GM21723 (cell line): ENCODE measurements around the gene FMN1.

ENCODE experiments used
- ATAC-seq: cut with Tn5 transposase; IDR thresholded peaks from one replicate; pipeline ENCODE4 v1.9.1; 2021; ENCODE audit warnings: mild to moderate bottlenecking, moderate library complexity; ENCODE audit not compliant: unreplicated experiment

Gene FMN1, protein sequence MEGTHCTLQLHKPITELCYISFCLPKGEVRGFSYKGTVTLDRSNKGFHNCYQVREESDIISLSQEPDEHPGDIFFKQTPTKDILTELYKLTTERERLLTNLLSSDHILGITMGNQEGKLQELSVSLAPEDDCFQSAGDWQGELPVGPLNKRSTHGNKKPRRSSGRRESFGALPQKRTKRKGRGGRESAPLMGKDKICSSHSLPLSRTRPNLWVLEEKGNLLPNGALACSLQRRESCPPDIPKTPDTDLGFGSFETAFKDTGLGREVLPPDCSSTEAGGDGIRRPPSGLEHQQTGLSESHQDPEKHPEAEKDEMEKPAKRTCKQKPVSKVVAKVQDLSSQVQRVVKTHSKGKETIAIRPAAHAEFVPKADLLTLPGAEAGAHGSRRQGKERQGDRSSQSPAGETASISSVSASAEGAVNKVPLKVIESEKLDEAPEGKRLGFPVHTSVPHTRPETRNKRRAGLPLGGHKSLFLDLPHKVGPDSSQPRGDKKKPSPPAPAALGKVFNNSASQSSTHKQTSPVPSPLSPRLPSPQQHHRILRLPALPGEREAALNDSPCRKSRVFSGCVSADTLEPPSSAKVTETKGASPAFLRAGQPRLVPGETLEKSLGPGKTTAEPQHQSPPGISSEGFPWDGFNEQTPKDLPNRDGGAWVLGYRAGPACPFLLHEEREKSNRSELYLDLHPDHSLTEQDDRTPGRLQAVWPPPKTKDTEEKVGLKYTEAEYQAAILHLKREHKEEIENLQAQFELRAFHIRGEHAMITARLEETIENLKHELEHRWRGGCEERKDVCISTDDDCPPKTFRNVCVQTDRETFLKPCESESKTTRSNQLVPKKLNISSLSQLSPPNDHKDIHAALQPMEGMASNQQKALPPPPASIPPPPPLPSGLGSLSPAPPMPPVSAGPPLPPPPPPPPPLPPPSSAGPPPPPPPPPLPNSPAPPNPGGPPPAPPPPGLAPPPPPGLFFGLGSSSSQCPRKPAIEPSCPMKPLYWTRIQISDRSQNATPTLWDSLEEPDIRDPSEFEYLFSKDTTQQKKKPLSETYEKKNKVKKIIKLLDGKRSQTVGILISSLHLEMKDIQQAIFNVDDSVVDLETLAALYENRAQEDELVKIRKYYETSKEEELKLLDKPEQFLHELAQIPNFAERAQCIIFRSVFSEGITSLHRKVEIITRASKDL (N-terminal part only)

DNA sequence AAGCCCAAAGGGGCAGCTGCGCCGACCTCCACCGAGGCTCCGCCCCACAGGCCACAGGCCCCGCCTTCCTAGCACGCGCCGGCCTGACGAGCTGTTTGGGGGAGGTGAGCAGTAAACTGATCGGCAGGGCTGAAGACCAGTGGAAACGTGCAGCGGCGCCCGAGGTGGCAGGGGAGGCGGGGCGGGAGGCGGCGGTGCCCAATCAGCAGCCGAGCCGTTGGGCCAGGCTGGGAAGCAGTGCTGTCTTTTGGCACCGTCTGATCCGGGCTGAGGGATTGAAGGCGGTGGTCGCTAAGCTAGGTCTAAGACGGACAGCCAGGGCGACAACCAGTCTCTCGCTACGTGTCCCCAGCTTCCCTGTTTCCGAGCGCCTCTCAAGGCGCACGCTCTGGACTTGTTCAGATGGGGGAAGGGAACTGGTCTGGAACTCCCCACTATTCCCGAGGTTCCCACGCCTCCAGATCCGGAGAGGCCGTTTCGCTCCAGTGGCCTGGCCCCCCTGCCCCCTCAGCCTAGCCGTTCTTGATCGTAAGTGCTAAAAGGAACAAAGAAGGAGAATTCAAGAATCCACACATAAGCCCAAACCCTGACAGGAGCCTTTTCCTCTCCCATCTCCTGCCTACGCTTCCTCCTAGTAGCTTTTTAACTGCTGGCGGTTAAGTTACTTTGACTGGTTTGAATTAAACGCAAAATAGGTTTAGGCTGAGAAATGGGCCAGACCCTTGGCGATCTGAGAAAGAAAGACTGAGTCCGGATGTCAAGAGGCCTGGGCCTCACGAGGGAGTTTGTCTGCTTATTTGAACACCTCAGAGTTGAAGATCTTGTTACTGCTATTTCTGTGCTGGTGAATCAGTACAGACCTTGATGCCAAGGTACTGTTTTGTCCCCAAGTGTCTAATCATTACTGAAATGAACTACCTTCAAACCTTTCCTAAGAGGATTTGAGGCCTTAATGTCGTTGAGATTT lies at the start of gene FMN1:
Gene FMN1, minus strand, starts transcription at position 11 of the 967 bp plus-strand sequence. CDS start 39,800 bp downstream, outside the sequence.
- peak; percentile 95 for ATAC-seq

DNA sequence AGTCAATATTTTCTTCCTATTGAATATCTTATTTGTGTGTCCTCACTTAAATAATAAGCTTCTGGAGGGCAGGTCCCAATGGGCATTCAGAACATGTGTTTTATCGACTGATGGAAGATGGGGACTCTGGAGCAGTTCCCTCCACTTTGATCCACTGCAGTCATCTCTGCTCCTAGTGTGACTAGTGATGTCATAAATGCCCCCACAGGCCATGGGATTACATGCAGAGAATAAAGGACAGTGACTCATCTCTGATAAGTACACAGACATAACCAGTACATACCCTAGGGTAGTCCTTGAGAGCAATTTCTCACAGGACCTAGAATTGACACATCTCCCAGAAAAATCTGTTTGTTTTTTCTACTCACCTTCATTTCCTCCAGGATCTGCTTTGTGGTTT lies 49.4 kb upstream of the FMN1 start:
- ATAC-seq: no peak

DNA sequence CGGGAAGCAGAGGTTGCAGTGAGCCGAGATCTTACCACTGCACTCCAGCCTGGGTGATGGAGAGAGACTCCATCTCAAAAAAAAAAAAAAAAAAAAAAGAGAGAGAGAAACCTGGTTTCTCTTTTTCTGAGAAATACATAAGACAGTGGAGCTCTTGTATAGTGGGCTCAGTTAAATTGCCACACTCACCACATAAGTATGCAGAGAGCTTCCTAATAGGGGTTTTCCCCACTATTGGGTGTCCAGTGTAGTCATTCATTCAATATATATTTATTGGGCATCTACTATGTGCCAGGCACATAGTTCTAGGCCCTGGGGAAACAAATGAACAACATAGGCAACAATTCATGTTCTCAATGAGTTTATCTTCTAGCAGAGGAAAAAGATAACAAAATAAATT lies 48.9 kb upstream of the FMN1 start:
- ATAC-seq: no peak

DNA sequence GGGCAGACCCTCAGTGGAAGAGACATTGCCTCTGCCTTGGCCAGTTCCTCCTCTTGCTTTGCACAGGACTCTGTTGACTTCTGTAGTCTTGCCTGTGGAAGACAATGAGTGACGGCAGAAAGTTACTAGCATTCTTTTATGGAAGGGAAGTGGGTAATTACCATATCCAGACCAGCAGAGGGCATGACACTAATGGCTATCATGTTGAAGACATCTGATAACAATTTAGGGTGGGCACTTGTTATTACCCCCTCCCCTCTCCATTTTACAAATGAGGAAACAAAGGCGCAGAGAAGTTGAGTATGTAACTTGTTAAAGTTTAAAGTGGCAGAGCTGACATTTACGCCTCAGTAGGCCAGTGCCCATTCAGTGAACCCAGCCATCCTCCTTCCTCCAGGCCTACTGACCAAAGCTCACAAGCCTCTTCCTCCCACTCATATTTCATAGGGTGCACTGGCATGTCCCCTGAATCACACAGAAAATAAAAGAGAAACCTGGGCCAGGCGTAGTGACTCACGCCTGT lies 48.2 kb upstream of the FMN1 start:
- no peak for ATAC-seq

DNA sequence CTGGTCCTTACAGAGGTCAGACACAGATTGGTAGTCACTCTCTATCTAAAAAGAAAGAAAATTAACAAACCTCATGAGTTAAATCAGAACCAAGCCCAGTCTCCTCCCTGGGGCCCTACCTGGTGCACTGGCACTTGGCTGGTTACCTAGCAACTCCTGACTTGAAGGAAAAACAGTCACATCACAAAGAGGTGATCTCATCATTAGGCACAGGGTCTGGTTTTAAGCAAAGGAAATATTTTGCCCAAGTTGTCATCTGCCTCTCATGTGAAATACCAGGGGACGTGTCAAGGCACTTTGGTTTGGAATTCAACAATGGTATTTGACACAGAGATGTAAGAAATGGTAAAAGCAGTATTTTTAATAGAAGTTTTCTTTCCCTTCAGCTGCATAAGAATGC lies 47.7 kb upstream of the FMN1 start:
- ATAC-seq: no peak

DNA sequence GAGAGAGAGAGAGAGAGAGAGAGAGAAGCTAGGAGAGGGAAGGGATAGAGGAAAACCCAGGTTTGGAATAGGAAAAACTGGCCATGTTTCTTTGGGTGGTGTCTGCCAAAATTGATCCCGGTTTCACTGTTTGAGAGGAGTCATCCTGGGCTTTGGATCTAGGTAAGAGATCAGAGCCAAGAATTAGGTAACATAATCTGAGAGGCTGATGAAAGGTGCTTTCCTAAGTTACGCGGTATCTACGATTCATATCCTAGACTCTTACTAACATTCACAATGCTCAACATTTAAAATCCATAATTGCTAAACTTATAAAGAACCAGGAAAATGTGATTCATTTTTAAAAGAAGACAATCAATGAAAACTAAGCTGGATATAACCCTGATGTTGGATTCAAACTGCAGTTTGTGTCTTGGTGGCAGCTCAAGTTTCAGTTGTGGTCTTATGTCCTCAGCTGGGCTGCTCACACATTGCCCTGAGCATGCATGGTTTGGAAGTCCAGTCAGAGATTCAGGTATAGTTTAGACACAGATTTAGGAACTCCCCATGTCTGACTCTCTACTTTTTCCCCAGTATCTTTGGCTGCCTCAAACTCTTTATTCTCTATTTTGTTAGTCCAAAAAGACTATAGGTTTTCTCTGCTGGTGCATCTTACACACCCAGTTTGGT lies 42.5 kb upstream of the FMN1 start:
- ATAC-seq: no peak

DNA sequence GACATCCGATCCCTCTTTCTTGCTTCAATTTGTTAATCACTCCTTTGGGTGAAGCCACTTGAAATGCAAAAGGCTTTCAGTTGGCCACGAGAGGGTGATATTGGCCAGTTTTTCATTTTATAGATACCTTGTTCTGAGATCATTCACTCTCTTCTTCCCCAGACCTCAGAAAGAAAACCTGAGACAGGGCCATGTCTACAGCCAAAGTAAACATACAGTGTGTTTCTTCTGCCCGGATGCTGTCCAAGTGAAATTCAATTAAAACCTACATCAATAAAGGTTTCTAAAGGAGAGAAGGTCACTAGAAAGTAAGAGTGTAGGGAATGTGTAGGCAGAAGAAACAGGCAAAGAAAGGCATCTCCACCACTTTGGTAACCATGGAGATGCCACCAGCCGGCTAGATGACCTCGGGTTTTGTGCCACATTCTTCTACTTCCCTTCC lies 39.5 kb upstream of the FMN1 start:
- no peak for ATAC-seq

DNA sequence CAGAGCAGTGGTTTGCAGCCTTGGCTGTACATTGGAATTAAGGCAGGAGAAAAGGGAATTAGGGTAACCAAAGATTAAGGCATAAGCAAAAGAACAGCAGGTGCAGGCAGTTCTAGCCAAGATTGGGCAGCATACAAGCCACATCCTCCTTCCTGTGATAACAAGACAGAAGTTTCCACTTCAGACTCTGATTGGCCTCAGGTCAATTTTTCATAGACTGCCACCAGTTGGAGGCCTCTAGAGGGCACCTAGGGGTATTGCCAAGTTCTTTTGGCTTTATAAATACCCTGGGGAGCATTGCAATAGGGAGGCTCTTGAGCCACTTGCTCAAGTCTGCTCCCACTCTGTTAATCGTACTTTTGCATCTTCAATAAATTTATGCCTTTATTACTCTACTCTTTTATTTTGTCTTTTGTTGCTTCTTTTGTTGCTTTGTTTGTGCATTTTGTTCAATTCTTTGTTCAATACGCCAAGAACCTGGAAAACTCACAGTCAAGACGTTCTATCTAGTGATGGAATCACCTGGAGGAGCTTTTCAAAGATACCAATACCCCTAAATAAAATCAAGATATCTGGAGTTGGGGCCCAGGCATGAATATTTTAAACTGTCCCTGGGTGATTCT lies 32.2 kb upstream of the FMN1 start:
- ATAC-seq: peak; percentile 87

DNA sequence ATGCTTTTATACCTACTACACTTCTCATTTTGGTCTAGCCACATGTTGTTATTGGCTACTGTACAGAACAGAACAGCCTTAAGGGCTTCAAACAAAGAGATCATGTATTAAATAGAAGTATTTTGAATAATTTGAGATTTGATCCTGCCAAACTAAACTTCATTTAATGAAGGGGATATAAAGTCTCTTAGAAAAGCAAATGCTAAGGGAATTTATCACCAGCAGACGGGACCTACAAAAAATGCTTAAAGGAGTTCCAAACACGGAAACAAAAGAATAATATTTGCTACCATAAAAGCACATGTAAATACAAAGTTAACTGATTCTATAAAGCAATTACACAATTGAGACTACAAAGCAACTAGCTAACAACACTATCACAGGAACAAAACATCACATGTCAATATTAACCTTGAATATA lies 23.6 kb upstream of the FMN1 start:
- no peak for ATAC-seq

DNA sequence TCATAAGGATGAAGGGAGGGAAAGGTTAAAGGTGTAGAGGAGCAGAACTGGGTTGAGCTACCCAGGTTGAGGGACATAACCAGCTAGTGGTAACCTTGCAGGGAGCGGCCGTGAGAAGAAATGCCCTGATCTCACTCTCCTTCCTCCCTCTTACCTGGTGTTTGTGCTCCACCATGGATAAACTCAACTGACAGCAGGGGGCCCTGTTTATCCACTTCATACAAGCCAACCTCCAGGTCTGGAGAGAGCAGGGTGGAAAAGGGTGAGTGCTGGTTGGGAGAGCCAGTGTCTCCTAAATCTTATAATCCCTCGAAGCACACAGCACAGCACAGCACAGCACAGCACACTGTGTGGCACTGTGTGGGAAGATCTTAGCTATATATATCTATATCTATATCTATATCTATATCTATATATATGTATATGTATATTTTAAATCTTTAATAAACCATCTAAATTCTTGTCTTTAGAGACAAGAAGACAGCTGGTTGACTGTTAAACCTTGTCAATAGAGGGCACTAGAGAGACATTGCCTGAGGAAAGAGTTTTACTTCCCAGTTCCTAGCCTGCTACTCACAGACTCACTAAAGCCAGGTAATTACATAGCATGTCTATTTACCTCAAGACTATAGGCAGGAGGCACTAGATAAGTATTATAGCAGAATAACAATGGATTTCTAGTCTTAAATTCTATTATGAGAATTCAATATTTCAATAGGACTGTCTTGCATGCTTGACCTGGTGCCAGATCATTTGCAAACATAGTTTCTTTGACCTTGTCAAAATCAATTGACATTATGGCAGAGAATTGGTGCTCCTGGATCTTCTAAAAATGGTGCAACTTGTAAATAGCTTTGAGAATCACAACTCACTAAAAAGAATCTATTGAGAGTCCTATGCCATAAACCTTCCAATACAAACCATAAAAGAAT lies 21.7 kb upstream of the FMN1 start:
- ATAC-seq: no peak

DNA sequence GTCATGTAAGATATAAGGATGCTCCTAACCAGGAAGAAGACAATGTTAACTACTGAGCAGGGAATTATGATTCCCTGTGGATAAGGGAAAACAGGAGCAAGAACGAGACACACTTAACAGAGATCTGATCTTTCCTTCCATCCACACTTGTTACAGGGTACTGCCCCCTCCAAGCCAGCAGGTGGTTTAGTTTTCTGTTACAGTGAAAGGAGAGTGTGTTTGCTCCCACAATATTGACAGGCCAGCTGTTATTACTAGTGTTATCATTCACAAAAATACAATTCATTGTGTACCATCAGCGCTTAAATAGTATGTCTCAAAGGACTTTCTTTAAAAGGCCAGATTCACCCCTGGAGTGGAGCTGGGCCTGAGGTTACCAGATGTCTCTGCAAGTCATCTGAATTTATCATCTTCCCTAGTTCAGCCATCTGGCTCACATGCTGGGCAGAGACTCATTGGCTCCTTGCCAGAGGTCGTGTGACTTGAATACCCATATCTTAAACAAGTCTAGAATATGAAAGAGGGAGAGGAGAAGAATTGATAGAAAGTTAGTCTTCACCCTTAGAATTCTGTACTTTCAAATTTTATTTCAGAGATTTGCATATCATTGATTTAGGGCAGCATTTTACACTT lies 16.8 kb upstream of the FMN1 start:
- no peak for ATAC-seq

DNA sequence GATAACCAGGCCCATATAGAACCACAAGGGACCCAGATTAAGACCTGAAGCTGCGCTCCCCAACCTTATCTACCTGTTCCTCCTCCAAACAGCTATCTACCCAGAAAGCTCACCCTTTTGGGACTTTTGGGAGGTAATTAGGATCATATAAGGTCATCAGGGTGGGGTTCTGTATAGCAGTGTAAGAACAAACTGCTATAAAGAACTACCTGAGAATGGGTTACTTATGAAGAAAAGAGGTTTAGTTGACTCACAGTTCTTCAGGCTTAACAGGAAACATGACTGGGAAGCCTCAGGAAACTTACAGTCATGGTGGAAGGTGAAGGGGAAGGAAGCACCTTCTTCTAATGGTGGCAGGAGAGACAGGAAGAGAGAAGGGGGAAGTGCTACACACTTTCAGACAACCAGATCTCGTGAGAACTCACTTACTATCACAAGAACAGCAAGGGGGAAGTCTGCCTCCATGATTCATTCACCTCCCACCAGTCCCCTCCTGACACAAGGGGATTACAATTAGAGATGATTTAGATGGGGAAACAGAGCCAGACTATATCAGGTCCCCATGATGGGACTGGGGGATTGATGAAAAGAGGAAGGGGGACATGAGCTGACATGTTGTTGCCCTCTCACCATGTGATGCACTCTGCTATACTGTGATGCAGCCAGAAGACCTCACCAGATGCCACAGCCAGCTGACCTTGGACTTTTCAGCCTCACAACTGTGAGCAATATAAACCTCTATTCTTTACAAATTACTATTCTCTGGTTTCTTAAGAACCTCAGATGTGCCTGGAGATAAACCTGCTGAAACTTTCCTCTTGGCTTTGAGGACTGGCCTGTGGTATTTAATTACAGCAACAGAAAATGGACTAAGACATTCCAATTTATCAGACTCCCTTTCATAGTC lies 15.3 kb upstream of the FMN1 start:
- no peak for ATAC-seq

DNA sequence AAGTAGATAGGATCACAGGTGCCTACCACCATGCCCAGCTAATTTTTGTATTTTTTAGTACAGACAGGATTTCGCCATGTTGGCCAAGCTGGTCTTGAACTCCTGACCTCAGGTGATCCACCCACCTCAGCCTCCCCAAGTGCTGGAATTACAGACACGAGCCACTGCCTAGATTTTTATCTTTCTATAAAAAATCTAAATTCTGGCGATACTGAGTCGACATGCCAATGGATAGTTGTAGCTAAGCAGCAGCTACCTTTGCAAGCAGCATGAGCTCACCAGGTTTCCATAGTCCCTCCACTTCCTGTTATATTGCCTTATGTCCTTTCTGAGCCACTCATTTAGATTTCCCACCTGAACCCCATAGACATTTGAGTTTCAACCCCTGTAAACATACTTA lies 13.1 kb upstream of the FMN1 start:
- no peak for ATAC-seq

DNA sequence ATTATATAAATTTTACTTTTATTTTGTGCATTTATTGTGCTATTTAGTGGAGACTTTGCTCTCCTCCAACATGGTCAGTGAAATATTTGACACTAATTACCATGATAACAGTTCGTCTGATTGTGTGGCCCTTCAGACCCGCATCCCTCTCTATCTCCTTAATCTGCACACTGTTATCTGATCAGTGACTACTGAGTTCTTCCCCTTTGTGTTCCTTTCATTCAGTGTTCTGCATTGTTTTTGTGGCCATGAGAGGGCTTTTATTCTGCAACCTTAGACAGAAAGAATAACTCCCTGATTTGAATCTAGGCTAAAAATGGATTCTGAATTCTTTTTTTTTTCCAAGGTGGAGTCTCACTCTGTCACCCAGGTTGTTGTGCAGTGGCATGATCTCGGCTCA lies 11.9 kb upstream of the FMN1 start:
- no peak for ATAC-seq

DNA sequence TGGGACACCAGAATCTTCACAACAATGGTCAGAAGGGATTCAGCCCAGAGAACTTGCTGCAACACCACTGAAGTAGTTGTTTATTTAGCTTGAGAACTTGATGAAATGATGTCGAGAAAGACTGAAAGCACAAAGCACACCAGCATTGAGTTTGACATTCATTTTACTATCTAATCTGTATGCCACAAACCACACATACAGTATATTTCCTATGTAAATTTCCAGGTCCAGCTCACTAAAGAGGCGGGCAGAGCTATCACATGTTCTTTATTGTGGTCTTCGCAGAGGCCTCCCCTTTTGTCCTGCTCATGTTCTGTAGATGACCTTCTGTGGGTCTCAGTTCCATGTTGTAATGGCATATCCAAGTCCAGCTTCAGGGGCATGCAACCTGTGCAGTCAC lies 10.4 kb upstream of the FMN1 start:
- no peak for ATAC-seq

DNA sequence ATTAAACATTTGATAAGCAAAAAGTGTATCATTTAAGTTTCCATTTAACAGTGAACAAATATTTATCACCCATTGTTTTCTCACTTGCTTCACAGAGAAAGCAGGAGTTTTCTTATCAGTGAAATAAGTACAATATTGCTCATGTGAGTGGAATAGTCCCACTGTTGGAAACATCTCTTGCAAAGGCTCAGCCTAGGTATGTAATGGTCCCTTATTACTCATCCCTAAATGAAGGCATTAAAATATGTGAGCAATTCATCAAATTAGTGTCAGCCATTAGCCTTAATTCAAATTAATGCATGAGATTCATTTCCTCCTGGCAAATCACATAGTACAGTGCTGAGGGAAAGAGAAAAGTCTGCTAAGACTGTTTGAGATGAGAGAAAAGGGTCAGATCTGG lies 9.6 kb upstream of the FMN1 start:
- no peak for ATAC-seq
